HL-60/S4 treated with phorbol 12-myristate 13-acetate at 8.2 ng/mL for 4 days and 3 days (cell line): ENCODE measurements around the gene FOXK2.

Experiments
- in situ Hi-C: fragments of 300-500 bp; cut with MboI; formaldehyde crosslinking; loops from 2 replicates; pipeline ENCODE4 v1.15.0; 2022; ENCODE audit warnings: low sequenced_read_pairs

FOXK2 gene

DNA sequence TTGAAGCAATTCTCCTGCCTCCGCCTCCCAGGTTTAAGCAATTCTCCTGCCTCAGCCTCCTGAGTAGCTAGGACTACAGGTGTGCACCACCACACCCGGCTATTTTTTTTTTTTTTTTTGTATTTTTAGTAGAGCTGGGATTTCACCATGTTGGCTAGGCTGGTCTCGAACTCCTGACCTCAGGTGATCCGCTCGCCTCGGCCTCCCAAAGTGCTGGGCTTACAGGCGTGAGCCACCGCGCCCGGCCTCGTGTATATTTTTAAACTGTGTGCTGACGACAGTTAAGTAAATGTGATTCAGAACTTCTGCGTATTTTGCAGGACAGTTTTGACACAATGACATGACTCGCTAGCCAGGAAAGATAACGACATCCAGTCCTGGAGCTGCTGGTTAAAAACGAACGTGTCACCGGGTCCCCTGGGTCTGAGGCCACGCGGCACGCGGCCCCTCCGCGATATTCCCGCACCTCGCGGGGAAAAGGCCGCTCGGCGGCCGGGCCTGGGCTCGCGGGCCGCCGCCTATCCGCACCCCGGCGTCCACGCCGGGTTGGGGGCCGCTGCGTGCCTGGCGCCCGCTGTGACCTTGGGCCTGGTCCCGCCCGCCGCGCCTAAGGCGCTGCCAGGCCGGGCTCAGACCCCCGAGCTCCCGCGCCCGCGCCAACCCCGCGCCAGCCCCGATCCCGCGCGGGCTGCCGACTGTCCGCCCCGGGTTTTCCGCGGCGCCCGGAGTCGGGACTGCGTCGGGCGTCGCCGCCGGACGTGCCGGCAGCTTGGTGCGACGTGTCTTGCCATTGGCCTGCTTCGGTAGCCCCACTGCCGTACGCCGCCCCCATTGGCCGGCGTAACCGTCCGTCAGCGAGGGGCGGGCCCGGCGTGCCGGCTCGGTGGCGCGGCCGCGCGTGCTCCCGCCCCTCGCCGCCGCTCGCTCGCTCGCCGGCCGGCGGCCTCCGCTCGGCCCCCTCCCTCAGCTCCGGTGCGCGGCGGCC, at the start of gene FOXK2:
Gene FOXK2, plus strand, starts transcription at position 907 of the 985 bp plus-strand sequence. CDS start 157 bp downstream, outside the sequence.
- in situ Hi-C loops, result no loop called here

- in situ Hi-C loops, result no loop called here
Observed at GRCh38 chr17:82470065-82470464, 49.5 kb upstream of the FOXK2 start.

GRCh38 chr17:82474223-82475010, 45.1 kb upstream of the FOXK2 start:
- in situ Hi-C loops, result no loop called here

- in situ Hi-C loops, result no loop called here
Observed at GRCh38 chr17:82475458-82475857, 44.1 kb upstream of the FOXK2 start.

DNA sequence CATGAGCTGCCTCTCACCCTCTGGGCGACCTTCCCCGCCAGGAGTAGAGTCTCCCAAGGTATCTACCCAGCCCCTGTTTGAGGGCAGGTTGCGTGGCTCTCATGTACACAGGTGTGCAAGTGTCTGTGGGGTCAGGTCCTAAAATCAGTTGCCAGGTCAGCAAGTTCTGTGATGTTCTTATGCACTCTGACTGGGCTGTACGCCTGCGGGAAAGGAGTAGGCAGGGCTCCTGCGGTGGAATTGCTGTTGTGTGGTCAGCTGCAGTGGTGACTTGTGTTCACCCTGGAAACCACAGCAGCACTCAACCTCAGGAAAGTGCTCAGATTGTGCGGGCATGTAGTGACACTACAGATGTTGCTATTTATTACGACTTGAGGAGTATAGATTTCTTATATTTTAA, 41.6 kb upstream of the FOXK2 start:
- in situ Hi-C loops, result no loop called here

DNA sequence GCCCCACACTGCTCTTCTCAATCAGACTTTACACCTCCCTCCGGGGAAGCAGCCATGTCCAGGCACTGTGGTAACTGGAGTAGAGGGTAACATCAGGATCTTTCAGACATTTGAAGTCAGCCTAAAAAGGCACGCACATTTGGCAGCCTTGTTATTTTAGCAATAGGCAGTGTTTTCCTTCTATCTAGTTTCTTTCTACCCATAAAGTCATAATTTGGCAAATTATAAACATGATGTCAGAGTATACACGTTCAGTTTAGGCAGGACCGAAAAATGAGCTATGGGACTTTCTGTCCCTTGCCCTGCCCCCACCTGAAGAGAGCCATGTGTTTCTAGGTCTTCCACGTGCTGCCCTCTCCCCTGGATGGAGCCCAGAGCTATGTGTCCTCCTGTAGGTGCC, 39.9 kb upstream of the FOXK2 start:
- in situ Hi-C loops, result no loop called here

GRCh38 chr17:82480318-82480717, 39.2 kb upstream of the FOXK2 start:
- in situ Hi-C loops, result no loop called here

- in situ Hi-C loops, result no loop called here
Observed at GRCh38 chr17:82483204-82483660, 36.3 kb upstream of the FOXK2 start.

- in situ Hi-C loops, result no loop called here
Observed at GRCh38 chr17:82483836-82484235, 35.7 kb upstream of the FOXK2 start.

- in situ Hi-C loops, result no loop called here
Observed at GRCh38 chr17:82486231-82487094, 33.1 kb upstream of the FOXK2 start.

DNA sequence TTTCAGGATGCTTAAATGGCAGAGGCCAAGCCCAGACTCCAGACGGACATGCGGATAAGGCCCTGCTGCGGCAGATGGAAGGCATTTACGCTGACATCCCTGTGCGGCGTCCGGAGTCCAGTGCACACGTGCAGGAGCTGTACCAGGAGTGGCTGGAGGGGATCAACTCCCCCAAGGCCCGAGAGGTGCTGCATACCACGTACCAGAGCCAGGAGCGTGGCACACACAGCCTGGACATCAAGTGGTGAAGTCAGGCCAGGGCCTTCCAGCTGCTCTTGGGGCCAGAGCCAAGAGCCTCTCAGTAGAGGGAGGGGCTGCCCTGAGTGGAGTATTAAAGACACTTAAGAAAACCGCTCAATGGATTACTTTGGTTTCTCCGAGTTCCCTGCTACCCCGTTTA, 31.6 kb upstream of the FOXK2 start:
- in situ Hi-C loops, result no loop called here

DNA sequence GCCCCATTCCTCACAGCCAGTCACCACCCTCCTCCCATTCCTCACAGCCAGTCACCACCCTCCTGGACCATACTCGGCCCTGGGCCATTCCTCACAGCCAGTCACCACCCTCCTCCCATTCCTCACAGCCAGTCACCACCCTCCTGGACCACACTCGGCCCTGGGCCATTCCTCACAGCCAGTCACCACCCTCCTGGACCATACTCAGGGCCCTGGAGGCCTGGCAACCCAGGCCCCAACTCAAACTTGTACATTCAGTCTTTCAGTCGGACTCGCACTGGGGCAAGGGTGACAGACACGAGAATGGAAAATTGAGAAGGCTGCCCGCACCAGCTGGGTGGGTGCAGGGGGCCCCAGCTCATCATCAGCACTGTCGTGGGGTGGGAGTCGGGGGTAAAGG, 30.4 kb upstream of the FOXK2 start:
- in situ Hi-C loops, result no loop called here

DNA sequence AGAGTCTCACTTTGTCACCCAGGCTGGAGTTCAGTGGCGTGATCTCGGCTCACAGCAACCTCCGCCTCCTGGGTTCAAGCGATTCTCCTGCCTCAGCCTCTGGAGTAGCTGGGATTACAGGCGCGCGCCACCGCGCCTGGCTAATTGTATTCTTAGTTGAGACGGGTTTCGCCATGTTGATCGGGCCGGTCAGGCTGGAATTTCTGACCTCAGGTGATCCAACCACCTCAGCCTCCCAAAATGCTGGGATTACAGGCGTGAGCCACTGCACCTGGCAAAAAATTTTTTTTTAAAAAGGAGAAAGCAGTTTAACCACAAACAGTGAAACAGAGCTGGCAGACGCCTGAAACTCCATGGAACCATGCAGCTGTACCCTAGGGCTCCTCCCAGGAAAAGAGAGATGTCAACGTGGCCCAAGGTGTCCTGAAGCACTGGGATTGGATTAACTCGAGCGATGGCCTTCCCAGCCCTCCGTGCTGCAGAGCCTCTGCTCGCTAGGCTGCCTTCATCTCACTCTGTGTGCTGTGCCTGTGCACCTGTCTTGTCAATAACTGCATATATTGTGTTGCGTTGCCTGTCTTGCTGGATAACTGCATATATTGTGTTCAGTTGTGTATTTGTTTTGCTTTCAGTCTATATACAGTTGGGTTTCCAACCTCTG, 29.6 kb upstream of the FOXK2 start:
- in situ Hi-C loops, result no loop called here

- in situ Hi-C loops, result no loop called here
Observed at GRCh38 chr17:82490512-82491195, 28.9 kb upstream of the FOXK2 start.

DNA sequence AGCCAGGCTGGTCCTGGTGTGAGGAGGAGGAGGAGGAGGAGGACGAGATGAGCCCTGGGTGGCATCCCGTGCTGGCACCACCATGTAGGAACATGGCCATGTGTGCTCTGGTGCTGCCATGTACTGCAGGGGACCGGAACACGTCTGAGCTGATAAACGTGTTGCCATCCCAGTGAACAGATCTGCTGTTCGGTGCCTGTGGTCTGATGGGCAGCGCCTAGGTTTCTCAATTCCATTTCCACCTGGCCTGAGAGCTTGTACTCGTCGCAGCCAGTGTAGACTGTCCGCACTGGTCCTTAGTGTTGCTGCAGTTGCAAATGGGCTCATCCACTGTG, 28.4 kb upstream of the FOXK2 start:
- in situ Hi-C loops, result no loop called here

DNA sequence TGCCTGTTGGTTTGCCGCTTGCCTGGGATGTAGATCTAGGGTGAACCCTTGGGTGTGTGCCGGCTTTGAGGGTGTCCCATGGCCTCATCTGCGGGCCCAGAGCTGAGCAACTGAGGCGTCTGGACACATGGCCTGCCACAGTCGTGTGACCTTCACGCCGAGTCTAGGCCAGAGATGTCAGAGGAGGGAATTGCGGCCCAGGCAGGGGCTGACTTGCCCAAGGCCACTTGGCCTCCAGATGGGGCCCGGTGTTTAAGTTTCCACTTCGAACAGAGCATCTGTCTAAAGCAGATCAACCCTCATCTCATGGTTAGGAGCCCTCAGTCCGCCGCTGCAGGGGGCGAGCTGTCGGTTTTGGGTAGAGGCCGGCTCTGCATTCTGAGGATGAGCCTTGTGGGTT, 28.0 kb upstream of the FOXK2 start:
- in situ Hi-C loops, result no loop called here

- in situ Hi-C loops, result no loop called here
Observed at GRCh38 chr17:82492643-82493225, 26.8 kb upstream of the FOXK2 start.

DNA sequence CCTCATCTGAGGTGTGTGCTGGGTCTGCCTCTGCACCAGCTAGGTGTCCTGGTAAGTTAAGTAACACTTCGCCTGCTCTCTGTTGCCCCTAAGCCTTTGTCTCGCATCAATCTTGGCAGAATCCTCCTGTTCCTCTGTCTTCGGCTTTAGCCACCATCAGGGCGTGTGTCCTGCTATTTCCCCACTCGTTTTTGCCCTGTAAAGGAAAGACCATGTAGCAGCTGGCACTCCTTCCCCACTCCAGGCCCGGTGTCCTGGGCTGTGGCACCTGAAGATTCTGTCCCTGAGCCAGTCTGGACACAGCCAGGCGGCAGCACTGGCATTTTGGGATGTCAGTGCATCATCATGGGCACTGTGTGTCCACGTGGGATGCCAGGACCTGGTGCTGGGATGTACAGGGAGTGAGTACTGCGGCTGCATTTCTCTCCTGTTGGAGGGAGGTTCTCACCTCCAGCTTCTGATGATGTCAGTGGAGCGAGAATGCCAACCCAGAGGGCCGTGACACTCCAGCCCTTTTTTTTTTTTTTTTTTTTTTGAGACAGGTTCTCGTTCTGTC, 26.2 kb upstream of the FOXK2 start:
- in situ Hi-C loops, result no loop called here
